ENCODE data around the gene POTEM.
"Not testable (repeated sequence)": the region's sequence is repeated elsewhere in the genome, so short reads cannot be mapped to it uniquely, and the experiment has no call there.

Gene POTEM

DNA sequence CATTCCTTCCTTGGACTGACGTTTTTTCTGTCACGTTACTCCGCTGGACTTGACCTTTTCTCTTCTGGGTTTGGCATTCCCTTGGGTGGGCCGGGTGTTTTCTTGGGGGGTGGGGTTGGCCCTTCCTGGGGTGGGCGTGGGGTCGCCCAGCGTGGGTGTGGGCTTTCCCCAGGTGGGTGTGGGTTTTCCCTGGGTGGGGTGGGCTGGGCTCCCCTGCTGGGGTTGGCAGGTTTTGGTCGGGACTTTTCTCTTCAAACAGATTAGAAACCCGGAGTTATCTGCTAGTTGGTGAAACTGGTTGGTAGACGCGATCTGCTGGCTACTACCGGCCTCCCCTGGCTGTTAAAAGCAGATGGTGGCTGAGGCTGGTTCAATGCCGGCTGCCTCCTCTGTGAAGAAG lies at the start of gene POTEM:
POTEM (plus strand) TSS at position 301 of the 400 bp plus-strand sequence; CDS start at position 353, 52 bp downstream.
- not testable (repeated sequence) for DNase-seq

DNA sequence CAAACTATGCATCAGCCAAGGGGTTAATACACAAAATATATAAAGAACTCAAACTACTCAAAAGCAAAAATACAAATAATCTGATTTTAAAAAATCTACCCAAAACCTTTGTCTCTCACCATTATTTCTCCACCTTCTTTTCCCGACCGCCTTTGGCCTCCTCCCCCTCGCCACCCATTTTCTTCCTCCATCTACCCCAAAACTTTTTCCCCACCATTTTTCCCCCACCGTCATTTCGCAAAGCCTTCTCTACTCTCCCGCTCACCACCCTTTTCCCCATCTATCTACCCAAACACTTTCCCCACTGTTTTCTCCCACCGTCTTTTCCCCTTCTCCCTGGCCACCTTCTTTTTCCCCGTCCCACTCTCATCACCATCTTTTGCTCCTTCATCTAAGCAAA lies 48.9 kb upstream of the POTEM start:
- not testable (repeated sequence) for DNase-seq

DNA sequence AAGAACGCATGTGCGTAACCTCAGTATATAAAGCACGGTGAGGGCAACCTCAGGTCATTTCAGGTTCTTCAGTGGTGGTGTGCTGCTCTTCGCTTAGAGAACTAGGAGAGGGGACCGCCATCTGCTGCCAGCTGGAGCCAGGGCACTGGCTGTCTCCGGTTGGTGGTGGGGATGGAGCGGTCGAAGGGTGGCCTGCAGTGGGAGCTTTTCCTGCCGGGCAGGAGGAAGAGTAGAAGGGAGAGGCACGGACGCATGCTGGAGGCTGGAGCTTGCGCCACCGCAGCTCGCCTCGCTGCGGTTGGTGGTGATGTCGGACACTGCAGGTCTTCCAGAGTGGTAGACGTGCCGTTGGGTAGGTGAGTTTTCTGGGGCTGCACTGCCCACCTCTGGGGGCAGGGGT lies 47.2 kb upstream of the POTEM start:
- DNase-seq, result not testable (repeated sequence)

DNA sequence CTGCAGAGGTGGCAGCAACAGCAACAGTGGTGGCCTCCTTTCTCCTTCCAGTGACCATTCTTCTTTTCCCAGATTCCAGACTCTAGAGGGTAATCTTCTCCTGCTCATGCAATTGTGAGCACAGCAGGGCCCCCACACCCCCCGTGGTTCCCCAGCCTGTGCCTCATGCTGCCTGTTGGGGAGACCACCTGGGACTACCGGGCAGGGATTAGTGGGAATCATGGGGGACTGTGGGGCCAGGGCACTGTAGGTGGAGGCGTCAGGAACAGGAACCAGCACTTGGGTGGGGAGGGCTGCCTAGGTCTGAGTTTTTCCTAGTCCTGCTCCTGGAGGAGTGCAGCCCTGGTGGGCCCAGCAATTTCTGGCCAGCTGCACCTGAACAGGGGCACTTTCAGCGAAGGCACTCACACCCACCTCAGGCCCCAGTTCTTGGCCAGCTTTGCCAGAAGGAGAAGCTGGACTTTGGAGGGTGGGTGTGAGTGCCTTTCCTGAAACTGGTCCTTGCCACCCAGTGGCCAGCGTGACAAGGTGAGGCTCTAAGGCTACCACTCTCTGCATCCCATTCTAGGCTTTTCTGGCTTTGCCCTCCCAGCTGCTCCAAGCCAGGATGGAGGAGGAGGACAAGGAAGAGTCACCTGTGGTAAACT lies 46.1 kb upstream of the POTEM start:
- not testable (repeated sequence) for DNase-seq

DNA sequence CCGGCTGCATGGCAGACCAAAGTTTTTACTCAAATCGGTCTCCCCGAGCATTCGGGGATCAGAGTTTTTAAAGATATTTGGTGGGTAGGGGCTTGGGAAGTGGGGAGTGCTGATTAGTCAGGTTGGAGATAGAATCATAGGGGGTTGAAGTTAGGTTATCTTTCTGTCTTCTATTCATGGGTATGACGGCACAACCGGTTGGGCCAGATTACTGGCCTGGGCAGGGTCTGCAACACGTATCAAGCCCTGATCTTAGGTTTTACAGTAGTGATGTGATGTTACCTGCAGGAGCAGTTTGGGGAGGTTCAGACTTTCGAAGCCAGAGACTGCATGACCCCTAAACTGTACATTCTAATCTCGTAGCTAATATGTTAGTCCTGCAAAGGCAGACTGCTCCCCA lies 30.4 kb upstream of the POTEM start:
- DNase-seq, result not testable (repeated sequence)

DNA sequence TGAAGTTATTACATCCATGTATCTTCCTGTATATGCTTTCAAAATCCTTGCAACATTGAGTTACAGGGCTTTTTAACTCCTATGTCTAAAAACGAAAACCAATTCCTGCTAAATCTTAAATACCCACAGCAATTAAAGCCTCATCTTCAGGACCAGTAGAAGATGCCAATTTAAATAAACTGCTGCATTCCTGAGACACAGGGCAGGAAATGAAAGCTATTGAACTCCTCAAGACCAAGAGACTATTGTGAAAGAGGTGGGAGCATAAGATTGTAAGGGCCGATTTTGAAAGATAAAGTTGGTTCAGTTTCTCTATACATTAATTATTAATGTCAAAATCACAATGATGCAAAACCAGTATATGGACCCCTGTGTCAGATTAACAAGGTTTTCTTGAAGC lies 28.5 kb upstream of the POTEM start:
- not testable (repeated sequence) for DNase-seq

DNA sequence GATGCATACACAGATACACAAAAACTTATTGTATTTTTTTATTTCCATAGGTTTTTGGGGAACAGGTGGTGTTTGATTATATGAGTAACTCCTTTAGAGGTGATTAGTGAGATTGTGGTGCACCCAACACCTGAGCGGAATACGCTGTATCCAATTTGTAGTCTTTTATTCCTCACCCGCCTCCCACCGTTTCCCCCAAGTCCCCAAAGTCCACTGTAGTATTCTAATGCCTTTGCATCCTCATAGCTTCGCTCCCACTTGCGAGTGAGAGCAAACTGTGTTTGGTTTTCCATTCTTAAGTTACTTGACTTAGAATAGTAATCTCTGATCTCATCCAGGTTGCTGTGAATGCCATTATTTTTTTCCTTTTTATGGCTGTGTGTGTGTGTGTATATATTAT lies 17.3 kb upstream of the POTEM start:
- DNase-seq, result not testable (repeated sequence)

DNA sequence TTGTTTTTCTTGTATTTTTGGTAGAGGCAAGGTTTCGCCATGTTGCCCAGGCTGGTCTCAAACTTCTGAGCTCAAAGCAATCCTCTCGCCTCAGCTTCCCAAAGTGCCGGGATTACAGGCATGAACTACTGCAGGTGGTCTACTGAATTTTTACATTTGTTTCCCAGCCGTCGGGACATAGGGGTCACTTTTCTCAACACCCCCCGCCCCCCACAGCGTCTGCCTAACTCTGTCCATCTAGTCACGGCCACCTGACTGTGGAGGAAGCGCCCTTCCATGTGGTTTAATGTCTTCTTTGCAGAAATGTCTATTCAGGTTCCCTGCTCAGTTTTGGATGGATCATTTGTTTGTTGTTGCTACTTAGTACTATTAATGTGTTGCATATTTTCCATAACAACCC lies 14.1 kb upstream of the POTEM start:
- not testable (repeated sequence) for DNase-seq

DNA sequence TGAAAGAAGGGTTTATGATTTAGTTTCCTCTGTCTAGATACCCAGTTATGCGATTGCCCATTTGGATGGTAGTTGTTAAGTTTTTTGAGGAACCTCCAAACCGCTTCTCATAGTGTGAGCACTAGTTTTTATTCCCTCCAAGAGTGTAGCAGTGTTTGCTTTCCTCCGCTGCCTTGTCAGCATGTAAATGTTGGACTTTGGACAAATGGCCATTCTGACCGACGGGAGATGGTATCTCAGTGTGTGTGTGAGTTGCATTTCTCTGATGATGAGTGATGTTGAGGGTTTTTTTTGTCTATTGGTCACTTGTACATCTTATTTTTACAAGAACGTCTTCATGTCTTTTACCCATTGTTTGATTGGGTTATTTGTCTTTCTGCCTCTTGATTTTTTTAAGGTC lies 11.4 kb upstream of the POTEM start:
- not testable (repeated sequence) for DNase-seq

DNA sequence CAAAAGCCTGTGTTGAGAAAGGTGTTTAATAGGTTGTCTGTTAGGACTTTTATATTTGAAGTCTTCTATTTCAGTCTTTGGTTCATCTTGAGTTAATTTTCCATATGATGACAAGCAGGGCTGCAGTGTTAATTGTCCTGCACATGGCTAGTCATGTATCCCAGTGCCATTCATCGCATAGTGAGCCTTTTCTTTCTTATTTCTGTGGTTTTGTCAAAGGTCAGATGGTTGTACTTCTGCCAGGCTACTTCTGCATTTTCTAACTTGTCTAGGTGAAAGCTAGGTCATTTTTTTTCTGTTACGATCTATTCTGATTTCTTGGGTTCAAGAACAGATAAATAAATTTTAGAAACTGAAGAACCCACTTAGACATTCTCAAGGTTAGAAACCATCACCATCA lies 5.7 kb upstream of the POTEM start:
- not testable (repeated sequence) for DNase-seq

DNA sequence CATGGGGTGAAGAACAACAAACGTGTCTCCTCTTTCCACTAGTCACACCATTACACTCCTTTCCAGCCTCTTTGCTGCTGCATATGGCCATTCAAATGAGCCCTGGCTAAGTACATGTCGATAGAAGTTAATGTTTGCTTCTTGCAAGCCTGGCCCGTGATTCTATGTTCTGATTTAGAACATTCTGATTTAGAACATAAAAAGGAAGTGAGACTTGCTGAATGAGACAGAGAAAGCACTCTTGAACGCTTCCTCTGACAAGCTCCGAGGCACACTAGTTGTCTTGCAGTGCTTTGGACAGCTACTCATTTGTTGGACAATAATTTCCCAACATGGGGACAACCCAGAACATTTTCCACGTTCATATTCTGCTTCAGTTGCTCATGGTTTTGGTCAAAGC lies 5.1 kb upstream of the POTEM start:
- DNase-seq, result not testable (repeated sequence)

DNA sequence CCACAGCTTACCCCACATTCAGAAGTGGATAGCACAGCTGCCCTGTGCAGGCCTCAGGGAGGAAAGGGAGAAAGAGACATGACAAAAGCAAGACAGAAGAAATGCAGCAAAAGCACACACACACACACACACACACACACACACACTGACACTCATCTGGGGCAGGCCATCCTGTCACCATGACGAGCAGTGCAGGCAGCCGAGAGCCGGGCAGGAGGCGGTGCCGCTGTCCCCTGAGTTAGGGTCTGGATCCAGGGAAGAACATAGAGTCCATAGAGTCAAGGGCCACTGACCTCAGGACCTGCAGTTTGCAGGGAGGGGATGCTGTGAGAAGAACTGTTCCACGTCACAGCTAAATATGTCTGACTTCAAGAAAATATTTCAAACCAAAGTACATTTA lies 4.0 kb upstream of the POTEM start:
- DNase-seq, result not testable (repeated sequence)

DNA sequence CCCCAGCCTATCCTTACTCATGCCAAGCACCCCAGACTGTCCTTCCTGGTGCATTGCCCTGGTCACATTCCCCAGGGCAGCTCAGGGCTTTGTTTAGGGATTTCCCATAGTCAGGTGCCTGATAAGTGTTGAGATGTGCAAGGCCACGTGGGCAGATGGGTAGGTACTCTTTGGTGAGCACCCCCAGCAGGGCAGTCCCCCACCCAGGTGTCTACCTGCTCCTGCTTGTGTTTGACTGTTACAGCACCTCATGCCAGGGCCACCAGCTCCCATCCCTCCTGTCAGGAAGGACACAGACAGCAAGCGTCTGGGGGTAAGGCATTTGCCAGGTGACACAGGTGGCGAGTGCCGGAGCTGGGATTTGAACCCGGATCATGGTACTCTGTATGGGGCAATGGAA lies 2.4 kb upstream of the POTEM start:
- not testable (repeated sequence) for DNase-seq

DNA sequence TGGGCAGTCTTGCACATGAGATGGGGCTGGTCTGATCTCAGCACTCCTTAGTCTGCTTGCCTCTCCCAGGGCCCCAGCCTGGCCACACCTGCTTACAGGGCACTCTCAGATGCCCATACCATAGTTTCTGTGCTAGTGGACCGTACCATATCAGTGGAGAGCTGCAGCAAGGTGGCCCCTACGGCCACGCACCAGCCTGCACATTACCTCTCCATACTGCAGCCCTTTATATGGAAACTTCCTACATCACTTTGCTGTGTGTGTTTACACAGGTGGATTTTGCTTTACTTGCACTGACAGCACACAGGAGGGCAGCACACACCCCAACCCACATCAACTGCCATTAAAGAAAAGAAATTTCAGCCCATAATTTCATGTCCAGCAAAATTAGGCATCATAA lies 35.3 kb downstream of the POTEM start:
- not testable (repeated sequence) for DNase-seq

DNA sequence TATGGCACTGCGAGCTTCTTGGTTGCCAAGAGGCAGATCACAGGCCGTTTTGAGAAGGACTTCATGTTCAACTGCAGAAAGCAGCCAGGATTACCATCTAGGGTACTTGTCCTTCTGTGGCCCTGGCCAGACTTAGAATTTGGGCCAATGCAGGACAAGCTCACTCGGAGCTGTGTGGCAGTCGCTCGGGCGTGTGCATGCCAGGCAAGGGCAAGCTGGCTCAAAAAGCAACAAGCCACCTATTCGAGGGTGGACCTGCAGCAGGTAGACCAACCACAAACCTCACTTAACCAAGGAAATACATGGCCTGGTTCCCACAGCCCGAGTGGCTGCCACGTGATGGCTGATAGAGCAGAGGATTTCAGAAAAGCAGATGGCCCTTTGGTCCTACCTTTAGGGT lies 39.3 kb downstream of the POTEM start:
- DNase-seq, result not testable (repeated sequence)

DNA sequence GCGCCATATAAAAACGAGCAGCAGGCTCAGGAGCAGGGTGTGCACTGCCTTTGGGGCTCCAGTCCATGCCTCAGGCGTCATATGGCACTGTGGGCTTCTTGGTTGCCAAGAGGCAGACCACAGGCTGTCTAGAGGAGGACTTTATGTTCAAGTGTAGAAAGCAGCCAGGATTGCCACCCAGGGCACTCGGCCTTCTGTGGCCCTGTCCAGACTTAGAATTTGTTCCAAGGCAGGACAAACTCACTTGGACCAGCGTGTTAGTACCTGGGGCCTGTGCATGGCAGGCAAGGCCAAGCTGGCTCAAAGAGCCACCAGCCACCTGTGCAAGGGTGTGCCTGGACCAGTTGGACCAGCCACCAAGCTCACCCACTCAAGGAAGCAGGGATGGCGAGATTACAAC lies 40.4 kb downstream of the POTEM start:
- DNase-seq, result not testable (repeated sequence)

DNA sequence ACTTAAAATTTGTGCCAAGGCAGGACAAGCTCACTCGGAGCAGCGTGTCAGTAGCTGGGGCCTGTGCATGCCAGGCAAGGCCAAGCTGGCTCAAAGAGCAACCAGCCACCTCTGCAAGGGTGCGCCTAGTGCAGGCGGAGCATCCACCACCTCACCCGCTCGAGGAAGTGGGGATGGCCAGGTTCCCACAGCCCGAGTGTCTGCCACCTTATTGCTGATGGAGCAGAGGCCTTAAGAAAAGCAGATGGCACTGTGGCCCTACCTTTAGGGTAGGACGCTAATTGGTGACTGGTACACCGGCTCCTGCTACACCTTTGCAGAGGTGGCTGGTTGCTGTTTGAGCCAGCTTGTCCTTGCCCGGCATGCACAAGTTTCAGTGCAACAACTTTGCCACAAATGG lies 43.8 kb downstream of the POTEM start:
- DNase-seq, result not testable (repeated sequence)

DNA sequence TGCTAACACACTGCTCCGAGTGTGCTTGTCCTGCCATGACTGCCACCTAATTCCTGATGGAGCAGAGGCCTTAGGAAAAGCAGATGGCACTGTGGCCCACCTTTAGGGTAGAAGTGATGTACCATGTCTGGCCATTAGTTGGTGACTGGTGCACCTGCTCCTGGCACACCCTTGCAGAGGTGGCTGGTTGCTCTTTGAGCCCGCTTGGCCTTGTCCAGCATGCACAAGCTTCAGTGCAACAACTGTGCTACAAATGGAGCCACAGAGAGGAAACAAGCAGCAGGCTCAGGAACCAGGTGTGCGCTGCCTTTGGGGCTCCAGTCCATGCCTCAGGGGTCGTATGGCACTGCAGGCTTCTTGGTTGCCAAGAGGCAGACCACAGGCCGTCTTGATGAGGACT lies 44.5 kb downstream of the POTEM start:
- DNase-seq, result not testable (repeated sequence)

DNA sequence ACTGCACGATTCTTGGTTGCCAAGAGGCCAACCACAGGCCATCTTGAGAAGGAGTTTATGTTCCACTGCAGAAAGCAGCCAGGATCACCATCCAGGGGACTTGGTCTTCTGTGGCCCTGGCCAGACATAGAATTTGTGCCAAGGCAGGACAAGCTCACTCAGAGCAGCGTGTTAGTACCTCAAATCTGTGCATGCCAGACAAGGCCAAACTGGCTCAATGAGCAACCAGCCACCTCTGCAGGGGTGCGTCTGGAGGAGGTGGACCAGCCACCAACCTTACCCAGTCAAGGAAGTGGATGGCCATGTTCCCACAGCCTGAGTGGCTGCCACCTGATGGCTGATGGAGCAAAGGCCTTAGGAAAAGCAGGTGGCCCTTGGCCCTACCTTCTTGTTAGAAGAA lies 48.0 kb downstream of the POTEM start:
- DNase-seq, result not testable (repeated sequence)

DNA sequence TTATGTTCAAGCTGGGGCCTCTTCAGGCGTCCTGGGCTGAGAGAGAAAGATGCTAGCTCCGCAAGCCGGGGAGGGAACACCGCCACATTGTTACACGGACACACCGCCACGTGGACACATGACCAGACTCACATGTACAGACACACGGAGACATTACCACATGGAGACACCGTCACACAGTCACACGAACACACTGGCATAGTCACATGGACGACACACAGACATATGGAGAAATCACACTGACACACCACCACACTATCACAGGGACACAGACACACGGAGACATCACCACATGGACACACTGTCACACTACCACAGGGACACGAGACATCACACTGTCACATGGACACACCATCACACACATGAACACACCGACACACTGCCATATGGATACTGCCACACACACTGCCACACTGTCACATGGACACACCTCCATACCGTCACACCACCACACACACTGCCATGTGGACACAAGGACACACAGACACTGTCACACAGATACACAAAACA lies 57.9 kb downstream of the POTEM start:
- not testable (repeated sequence) for DNase-seq

DNA sequence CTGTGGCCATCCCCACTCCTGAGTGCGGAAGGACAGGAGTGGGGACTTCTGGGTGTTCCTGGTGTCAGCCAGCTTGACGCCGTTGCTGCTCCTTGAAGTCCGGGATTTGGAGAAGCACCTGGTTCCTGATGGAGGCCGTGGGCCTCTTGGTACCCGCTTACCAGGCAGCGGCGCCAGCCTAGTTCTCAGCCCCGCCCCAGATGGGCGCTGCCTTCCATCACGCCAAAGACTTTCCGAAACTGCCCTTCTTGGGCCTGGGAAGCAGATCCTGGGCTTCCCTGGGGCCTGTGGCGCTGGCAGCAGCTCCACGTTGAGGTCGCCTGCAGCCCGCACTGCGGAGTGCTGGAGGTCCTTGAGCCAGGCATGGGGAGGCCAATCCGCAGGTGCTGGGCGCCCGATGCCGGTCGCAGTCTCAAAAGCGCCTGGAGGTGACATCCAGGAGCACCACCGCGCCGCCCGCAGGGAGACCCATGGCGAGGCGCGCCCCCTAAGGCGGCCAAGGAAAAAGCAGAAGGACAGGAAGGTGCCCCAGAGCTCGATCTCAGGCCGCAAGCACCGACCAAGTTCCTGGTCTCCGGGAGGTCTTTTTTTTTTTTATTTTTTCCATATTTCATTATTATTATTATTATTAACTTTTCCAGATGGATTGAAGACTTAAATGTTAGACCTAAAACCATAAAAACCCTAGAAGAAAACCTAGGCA lies 59.6 kb downstream of the POTEM start:
- DNase-seq, result not testable (repeated sequence)

DNA sequence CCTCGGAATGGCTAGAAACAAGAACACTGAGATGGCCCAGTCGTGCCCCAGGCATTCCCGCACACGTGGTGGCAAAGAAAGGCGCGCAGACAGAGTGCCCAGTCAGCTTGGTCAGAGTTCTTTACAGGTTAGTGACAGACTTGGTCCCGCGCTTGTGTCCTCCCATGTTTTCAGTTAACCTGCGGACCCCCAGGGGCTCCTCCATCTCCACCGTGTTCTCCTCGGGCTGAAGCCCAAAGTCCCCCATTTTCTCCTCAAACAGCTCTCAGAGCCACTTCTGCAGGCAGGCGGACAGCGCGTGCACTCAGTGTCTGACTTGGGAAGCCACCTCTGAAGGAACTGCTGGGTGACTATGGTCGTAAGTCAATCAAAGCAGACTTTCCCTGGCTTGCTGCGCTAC lies 60.7 kb downstream of the POTEM start:
- DNase-seq, result not testable (repeated sequence)

All from amygdala (tissue), 56 donors.